ENCODE measurements around the gene PHYHIPL. TPM values are rescaled to one million over a fixed set of nuclear protein-coding genes. Genes with fewer than 3 reads are reported as not detected.

PHYHIPL gene
- total RNA-seq, 1 donor from 2014 or later: 0.11 TPM

- Histone ChIP-seq H3K9me3 (replicated peaks) (no peaks in the 10 kb centered on the region), H3K27ac (replicated peaks) (no peak overlapping the region), H3K36me3 (peaks cover 19% of the 10 kb centered on the region), H3K4me3 (no peak overlapping the region), H3K4me1 (peaks cover 6% of the 10 kb centered on the region), H3K27me3 (ENCODE audit: low read depth) (no peaks in the 10 kb centered on the region)
- intact Hi-C loops (cut with micrococcal nuclease): no loop called here
- no peak for DNase-seq
- TF ChIP-seq CTCF (IDR thresholded peaks at IDR 0.05; ENCODE audit: borderline replicate concordance): no peak
Observed at GRCh38 chr10:59266321-59266720, 89.9 kb downstream of the PHYHIPL start.

GRCh38 chr10:59268460-59268859 is 92.0 kb downstream of the PHYHIPL start:
- no peak for TF ChIP-seq CTCF (IDR thresholded peaks at IDR 0.05; ENCODE audit: borderline replicate concordance)
- Histone ChIP-seq H3K4me3 (no peak overlapping the region), H3K4me1 (peaks cover 6% of the 10 kb centered on the region), H3K36me3 (peaks cover 19% of the 10 kb centered on the region), H3K9me3 (replicated peaks) (no peaks in the 10 kb centered on the region), H3K27ac (replicated peaks) (no peak overlapping the region), H3K27me3 (ENCODE audit: low read depth) (no peaks in the 10 kb centered on the region)
- no peak for DNase-seq
- intact Hi-C loops (cut with micrococcal nuclease): no loop called here

GRCh38 chr10:59269651-59270050 is 93.2 kb downstream of the PHYHIPL start:
- peaks cover 19% of the 10 kb centered on the region for H3K36me3 ChIP-seq
- intact Hi-C loops (cut with micrococcal nuclease): no loop called here
- no peak for DNase-seq
- H3K9me3 ChIP-seq (replicated peaks): no peaks in the 10 kb centered on the region
- H3K4me1 ChIP-seq: peaks cover 6% of the 10 kb centered on the region
- TF ChIP-seq CTCF (IDR thresholded peaks at IDR 0.05; ENCODE audit: borderline replicate concordance): no peak
- no peak overlapping the region for H3K4me3 ChIP-seq
- no peak overlapping the region for H3K27ac ChIP-seq (replicated peaks)
- H3K27me3 ChIP-seq (ENCODE audit: low read depth): no peaks in the 10 kb centered on the region

GRCh38 chr10:59270492-59270891 is 94.0 kb downstream of the PHYHIPL start:
- TF ChIP-seq CTCF (IDR thresholded peaks at IDR 0.05; ENCODE audit: borderline replicate concordance): no peak
- intact Hi-C loops (cut with micrococcal nuclease): no loop called here
- no peaks in the 10 kb centered on the region for H3K27me3 ChIP-seq (ENCODE audit: low read depth)
- H3K36me3 ChIP-seq: peaks cover 19% of the 10 kb centered on the region
- peaks cover 6% of the 10 kb centered on the region for H3K4me1 ChIP-seq
- DNase-seq: no peak
- H3K9me3 ChIP-seq (replicated peaks): no peaks in the 10 kb centered on the region
- no peak overlapping the region for H3K27ac ChIP-seq (replicated peaks)
- no peak overlapping the region for H3K4me3 ChIP-seq

GRCh38 chr10:59271160-59271559 is 94.7 kb downstream of the PHYHIPL start:
- Histone ChIP-seq H3K4me3 (no peak overlapping the region), H3K9me3 (replicated peaks) (no peaks in the 10 kb centered on the region), H3K4me1 (peaks cover 6% of the 10 kb centered on the region), H3K27me3 (ENCODE audit: low read depth) (no peaks in the 10 kb centered on the region), H3K27ac (replicated peaks) (no peak overlapping the region), H3K36me3 (peaks cover 19% of the 10 kb centered on the region)
- TF ChIP-seq CTCF (IDR thresholded peaks at IDR 0.05; ENCODE audit: borderline replicate concordance): no peak
- no peak for DNase-seq
- intact Hi-C loops (cut with micrococcal nuclease): no loop called here

GRCh38 chr10:59272061-59272460 is 95.6 kb downstream of the PHYHIPL start:
- intact Hi-C loops (cut with micrococcal nuclease): no loop called here
- Histone ChIP-seq H3K27me3 (ENCODE audit: low read depth) (no peaks in the 10 kb centered on the region), H3K4me3 (no peak overlapping the region), H3K9me3 (replicated peaks) (no peaks in the 10 kb centered on the region), H3K4me1 (no peaks in the 10 kb centered on the region), H3K36me3 (peaks cover 13% of the 10 kb centered on the region), H3K27ac (replicated peaks) (no peak overlapping the region)
- no peak for DNase-seq
- TF ChIP-seq CTCF (IDR thresholded peaks at IDR 0.05; ENCODE audit: borderline replicate concordance): no peak

All from left ventricle myocardium inferior (tissue), 1 donor.